Erythroblast (primary cell): ENCODE data around the gene PTGIR.

Experiments
- GATA1 ChIP-seq: IDR thresholded peaks from 2 replicates; pipeline ENCODE4 v1.6.1; 2011; ENCODE audit warnings: low read depth, mild to moderate bottlenecking, control low read depth, low read length, moderate library complexity
- POLR2A ChIP-seq: IDR thresholded peaks from 2 replicates; pipeline ENCODE4 v1.6.1; 2011; ENCODE audit warnings: mild to moderate bottlenecking, low read length

GRCh38 chr19:46603195-46603637 lies 21.7 kb downstream of the PTGIR start:
- TF ChIP-seq POLR2A = no peak
- no peak for TF ChIP-seq GATA1
